Effector memory CD4-positive, alpha-beta T cell (primary cell): ENCODE measurements around the gene IER3.
"Not testable (repeated sequence)": the region's sequence is repeated elsewhere in the genome, so short reads cannot be mapped to it uniquely, and the experiment has no call there.

Experiments
- DNase-seq, 3 donors: peaks; one replicate each; pipeline ENCODE4 v3.0.0-alpha.2; 2020
- H3K27ac ChIP-seq: 2 replicates; pipeline ENCODE4 v1.7.0; 2013; ENCODE audit warnings: mild to moderate bottlenecking, low read length, moderate library complexity; ENCODE audit not compliant: insufficient read depth, poor library complexity, severe bottlenecking
- H3K27me3 ChIP-seq: replicated peaks from 2 replicates; pipeline ENCODE4 v1.7.0; 2013; ENCODE audit warnings: mild to moderate bottlenecking, low read length; ENCODE audit not compliant: insufficient read depth, control insufficient read depth, poor library complexity, severe bottlenecking
- H3K36me3 ChIP-seq: 2 replicates; pipeline ENCODE4 v1.7.0; 2013; ENCODE audit warnings: mild to moderate bottlenecking, low read length, moderate library complexity; ENCODE audit not compliant: control insufficient read depth, insufficient read depth
- H3K4me1 ChIP-seq: 2 replicates; pipeline ENCODE4 v1.7.0; 2013; ENCODE audit warnings: low read length, mild to moderate bottlenecking; ENCODE audit not compliant: control insufficient read depth, insufficient read depth, poor library complexity, severe bottlenecking
- H3K4me3 ChIP-seq: 2 replicates; pipeline ENCODE4 v1.7.0; 2013; ENCODE audit warnings: low read length, low read depth, mild to moderate bottlenecking; ENCODE audit not compliant: insufficient read depth, poor library complexity, severe bottlenecking
- H3K9me3 ChIP-seq: 2 replicates; pipeline ENCODE4 v1.7.0; 2013; ENCODE audit warnings: mild to moderate bottlenecking, low read length, moderate library complexity; ENCODE audit not compliant: control insufficient read depth

Gene IER3

GRCh38 chr6:30717845-30718720, 26.3 kb downstream of the IER3 start:
- not testable (repeated sequence) for H3K27me3 ChIP-seq, H3K9me3 ChIP-seq, DNase-seq
- Histone ChIP-seq H3K4me1 (peaks cover 11% of the 10 kb centered on the region), H3K27ac (peak overlapping the region; percentile 59), H3K4me3 (peak overlapping the region; percentile 37), H3K36me3 (peaks cover 19% of the 10 kb centered on the region)

GRCh38 chr6:30717129-30717844, 27.1 kb downstream of the IER3 start, which contains the start of gene MDC1:
Gene MDC1, minus strand, starts transcription at chr6:30717281. Its CDS starts 2,106 bp downstream, at chr6:30715175.
- Histone ChIP-seq H3K4me3 (peak within 1 kb of the TSS; percentile 60), H3K27ac (peak within 1 kb of the TSS; percentile 83), H3K4me1 (peaks cover 9% of the 10 kb centered on the region), H3K9me3 (no peaks in the 10 kb centered on the region), H3K27me3 (no peaks in the 10 kb centered on the region), H3K36me3 (peaks cover 23% of the 10 kb centered on the region)
- DNase-seq = peak; percentile 99

- peaks cover 25% of the 10 kb centered on the region for H3K36me3 ChIP-seq
- no peak for DNase-seq
These were observed 27.5 kb downstream of the IER3 start for GRCh38 chr6:30716879-30717128.

GRCh38 chr6:30714263-30714662, 30.1 kb downstream of the IER3 start:
- Histone ChIP-seq H3K27me3 (no peaks in the 10 kb centered on the region), H3K36me3 (peaks cover 30% of the 10 kb centered on the region), H3K4me3 (no peak overlapping the region), H3K4me1 (peaks cover 3% of the 10 kb centered on the region), H3K27ac (no peak overlapping the region), H3K9me3 (no peaks in the 10 kb centered on the region)
- DNase-seq = no peak

More at GRCh38 chr6:30716879-30717128, 27.5 kb downstream of the IER3 start:
- H3K9me3 ChIP-seq = no peaks in the 10 kb centered on the region
- peak overlapping the region; percentile 60 for H3K4me3 ChIP-seq
- H3K27ac ChIP-seq = peak overlapping the region; percentile 83
- no peaks in the 10 kb centered on the region for H3K27me3 ChIP-seq
- H3K4me1 ChIP-seq = peaks cover 4% of the 10 kb centered on the region

GRCh38 chr6:30712441-30712945, 31.9 kb downstream of the IER3 start:
- Histone ChIP-seq H3K27ac (no peak overlapping the region), H3K9me3 (no peaks in the 10 kb centered on the region), H3K27me3 (no peaks in the 10 kb centered on the region), H3K4me3 (no peak overlapping the region), H3K36me3 (peaks cover 39% of the 10 kb centered on the region), H3K4me1 (no peaks in the 10 kb centered on the region)
- DNase-seq = no peak

- Histone ChIP-seq H3K4me1 (no peaks in the 10 kb centered on the region), H3K9me3 (no peaks in the 10 kb centered on the region), H3K4me3 (no peak overlapping the region), H3K27ac (no peak overlapping the region), H3K36me3 (peaks cover 41% of the 10 kb centered on the region), H3K27me3 (no peaks in the 10 kb centered on the region)
- DNase-seq = no peak
These were observed 32.5 kb downstream of the IER3 start for GRCh38 chr6:30711758-30712380.

GRCh38 chr6:30709101-30709868, 35.1 kb downstream of the IER3 start:
- no peak overlapping the region for H3K27ac ChIP-seq
- no peaks in the 10 kb centered on the region for H3K9me3 ChIP-seq
- no peaks in the 10 kb centered on the region for H3K27me3 ChIP-seq
- peaks cover 48% of the 10 kb centered on the region for H3K36me3 ChIP-seq
- H3K4me1 ChIP-seq = no peaks in the 10 kb centered on the region
- H3K4me3 ChIP-seq = no peak overlapping the region
- DNase-seq = no peak

GRCh38 chr6:30707281-30707850, 37.0 kb downstream of the IER3 start:
- Histone ChIP-seq H3K9me3 (no peaks in the 10 kb centered on the region), H3K36me3 (peaks cover 42% of the 10 kb centered on the region), H3K4me3 (no peak overlapping the region), H3K27ac (no peak overlapping the region), H3K4me1 (no peaks in the 10 kb centered on the region), H3K27me3 (no peaks in the 10 kb centered on the region)
- no peak for DNase-seq

- Histone ChIP-seq H3K9me3 (no peaks in the 10 kb centered on the region), H3K4me3 (no peak overlapping the region), H3K36me3 (peaks cover 41% of the 10 kb centered on the region), H3K27me3 (no peaks in the 10 kb centered on the region), H3K4me1 (no peaks in the 10 kb centered on the region), H3K27ac (no peak overlapping the region)
- no peak for DNase-seq
These were observed 38.7 kb downstream of the IER3 start for GRCh38 chr6:30705620-30706019.
